Urothelium cell line (cell line): ENCODE results near the gene SPECC1L.
"Not testable (repeated sequence)": the region's sequence is repeated elsewhere in the genome, so short reads cannot be mapped to it uniquely, and the experiment has no call there.

Source experiments
- DNase-seq: peaks from one replicate; pipeline ENCODE4 v3.0.0; 2011; ENCODE audit warnings: low spot score, mixed read lengths
- FAIRE-seq: peaks from 2 replicates; lab custom pipeline; 2011; peaks lifted over from hg19 to GRCh38; lab: Jason Lieb, UNC

The SPECC1L gene, protein sequence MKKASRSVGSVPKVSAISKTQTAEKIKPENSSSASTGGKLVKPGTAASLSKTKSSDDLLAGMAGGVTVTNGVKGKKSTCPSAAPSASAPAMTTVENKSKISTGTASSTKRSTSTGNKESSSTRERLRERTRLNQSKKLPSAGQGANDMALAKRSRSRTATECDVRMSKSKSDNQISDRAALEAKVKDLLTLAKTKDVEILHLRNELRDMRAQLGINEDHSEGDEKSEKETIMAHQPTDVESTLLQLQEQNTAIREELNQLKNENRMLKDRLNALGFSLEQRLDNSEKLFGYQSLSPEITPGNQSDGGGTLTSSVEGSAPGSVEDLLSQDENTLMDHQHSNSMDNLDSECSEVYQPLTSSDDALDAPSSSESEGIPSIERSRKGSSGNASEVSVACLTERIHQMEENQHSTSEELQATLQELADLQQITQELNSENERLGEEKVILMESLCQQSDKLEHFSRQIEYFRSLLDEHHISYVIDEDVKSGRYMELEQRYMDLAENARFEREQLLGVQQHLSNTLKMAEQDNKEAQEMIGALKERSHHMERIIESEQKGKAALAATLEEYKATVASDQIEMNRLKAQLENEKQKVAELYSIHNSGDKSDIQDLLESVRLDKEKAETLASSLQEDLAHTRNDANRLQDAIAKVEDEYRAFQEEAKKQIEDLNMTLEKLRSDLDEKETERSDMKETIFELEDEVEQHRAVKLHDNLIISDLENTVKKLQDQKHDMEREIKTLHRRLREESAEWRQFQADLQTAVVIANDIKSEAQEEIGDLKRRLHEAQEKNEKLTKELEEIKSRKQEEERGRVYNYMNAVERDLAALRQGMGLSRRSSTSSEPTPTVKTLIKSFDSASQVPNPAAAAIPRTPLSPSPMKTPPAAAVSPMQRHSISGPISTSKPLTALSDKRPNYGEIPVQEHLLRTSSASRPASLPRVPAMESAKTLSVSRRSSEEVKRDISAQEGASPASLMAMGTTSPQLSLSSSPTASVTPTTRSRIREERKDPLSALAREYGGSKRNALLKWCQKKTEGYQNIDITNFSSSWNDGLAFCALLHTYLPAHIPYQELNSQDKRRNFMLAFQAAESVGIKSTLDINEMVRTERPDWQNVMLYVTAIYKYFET

DNA sequence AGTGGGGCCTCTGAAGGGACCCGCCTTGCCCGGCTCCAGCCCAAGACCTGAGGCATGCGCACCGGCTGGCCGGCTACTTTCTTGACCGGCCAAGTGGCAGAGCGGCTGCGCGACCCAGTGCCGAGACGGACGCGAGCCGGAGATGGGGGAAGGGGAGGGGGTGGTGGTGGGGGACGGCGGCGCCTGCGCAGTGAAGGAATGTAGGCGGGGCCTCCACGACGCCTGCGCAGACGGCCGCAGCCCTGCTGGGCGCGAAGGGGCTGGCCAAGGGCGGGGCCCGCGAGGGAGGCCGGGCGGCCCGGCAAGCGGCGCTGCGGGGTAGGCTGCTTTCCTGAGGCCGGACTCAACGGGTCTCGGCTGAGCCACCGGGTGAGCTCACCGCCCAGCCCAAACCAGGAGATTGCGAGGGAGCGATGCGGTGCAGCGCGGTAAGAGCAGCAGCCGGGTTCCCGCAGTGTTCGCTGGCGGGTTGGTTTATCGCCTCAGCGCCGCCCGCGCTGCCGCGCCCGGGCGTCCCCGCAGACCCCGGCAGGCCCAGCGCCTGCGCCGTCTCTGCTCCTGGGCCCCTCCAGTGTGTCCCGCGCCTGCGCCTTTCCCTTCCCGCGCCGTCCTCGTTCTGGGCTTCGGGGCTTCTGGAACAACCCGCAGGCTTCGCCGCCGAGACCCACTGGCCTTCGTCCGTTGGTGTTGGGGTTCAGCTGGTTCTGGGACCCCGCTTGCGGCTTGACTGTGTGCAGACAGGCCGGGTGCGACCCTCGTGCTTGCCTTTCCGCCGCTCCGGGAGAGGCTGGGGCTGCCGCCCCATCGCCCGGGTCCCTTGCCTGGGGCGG, at the start of gene SPECC1L:
Gene SPECC1L, plus strand, starts transcription at position 276 of the 830 bp plus-strand sequence. CDS start 31,401 bp downstream, outside the sequence.
- DNase-seq: peak; percentile 99
- peak; percentile 93 for FAIRE-seq

DNA sequence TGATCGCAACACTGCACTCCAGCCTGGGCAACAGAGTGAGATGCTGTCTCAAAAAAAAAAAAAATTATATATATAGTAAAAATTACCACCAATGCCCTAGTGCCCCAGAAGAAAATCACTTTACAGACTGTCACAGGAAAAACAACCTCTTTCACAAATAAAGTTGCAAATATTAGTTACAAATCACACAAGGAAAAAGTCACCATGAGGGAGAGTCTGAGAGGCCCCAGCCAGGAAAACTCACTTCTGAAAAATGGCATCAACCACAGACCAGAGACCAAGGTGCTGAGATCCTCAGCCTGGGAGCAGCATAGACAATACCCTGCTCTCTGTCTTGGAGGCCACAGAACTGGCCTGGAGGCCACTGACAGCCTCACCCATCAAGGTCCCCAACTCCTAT, 46.2 kb upstream of the SPECC1L start:
- no peak for FAIRE-seq
- no peak for DNase-seq

DNA sequence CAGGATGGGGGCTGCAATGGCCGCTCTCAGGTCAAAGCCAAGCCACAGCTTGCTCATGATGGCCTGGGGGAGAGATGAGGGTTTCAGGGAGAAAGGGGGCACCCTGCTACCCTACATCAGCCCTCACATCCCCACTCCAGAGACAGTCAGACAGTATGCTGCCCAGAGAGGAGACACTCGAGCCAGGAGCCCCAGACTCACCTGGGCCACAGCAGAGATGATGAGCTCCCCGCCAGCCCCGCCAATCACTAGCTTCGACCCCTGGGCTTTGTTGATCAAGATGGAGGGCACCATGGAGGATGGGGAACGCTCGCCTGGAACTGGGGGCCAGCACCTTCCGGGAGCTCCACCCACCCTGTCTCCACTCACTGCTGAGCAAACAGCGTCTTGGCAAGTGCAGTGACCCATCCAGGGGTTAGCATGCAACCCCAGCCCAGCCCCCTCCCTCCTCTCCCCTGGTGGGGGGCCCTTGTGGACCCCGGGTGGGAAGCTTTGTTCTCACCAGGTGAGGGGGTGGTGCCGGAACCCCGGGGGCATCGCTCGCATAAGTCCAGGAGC, 45.5 kb upstream of the SPECC1L start:
- DNase-seq (no peak), FAIRE-seq (no peak)

DNA sequence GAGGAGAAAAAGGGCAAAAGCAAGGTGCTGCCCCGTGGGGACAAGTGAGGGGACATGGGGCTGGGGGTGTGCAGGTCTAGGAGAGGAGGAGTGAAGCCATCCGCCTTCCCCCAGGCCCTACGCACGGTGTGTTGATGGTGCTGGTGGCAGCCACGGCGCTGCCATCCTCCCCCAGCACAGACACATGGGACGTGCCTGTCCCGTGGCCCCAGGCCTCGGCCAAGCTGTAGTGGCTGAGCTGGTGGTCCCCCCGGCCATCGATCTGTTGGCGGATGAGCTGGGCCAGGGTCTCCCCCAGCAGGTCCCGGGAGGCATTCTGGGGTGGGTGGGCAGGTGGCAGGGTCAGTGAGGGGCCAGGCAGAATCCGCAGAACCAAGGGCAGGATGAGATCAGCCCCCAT, 44.7 kb upstream of the SPECC1L start:
- DNase-seq (no peak), FAIRE-seq (peak; percentile 88)

DNA sequence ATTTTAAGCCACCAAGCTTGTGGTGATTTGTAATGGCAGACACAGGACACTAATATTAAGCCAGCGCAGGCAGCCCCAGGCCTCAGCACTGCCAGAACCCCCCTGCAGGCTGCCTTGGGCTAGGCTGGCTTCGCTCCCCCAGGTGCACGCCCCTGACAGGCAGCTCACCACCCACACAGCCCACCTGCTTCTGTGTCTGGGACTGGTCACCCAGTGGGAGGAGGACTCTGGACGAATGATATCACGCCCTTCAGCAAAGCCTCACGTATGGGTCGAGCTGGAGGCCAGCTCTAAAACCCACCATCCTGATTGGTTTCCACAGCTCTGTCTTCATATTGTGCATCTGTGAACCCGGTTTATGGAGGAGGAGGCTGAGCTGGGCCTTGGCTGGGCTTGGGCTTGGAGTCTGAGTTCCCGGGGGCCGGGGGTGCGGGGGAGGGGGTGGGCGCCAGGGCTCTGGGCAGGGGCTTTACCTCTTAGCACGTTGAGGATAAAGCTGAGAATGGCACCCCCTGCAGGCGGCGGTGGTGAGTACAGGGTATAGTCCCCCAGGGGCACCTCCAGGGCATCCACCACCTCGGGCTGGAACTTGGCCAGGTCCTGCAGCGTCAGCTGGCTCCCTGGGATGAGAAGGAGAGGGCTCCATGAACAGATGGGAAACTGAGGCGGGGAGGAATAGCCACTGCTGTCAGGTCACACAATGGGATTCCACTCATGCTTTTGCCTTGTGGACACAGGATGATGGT, 39.5 kb upstream of the SPECC1L start:
- DNase-seq (no peak), FAIRE-seq (peak; percentile 81)

DNA sequence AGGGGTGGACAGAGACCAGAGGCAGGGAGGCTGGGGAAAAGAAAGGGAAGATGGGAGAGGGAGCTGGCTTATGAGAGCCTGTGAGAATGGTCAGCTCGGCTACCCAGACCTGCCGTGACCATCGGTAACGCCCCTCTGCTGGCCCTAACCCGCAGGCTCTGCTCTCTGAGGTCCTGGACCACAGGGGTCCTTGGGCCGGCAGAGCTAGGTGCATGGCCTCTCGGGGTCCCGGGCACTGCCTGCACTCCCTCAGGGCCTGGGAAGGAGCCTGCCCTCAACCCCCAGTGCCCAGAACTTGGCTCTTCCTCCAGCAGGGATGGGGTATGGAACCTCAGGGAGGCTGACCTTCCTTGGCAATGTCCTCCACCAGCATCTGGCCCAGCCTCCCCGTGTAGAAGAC, 38.9 kb upstream of the SPECC1L start:
- no peak for FAIRE-seq
- DNase-seq: no peak

DNA sequence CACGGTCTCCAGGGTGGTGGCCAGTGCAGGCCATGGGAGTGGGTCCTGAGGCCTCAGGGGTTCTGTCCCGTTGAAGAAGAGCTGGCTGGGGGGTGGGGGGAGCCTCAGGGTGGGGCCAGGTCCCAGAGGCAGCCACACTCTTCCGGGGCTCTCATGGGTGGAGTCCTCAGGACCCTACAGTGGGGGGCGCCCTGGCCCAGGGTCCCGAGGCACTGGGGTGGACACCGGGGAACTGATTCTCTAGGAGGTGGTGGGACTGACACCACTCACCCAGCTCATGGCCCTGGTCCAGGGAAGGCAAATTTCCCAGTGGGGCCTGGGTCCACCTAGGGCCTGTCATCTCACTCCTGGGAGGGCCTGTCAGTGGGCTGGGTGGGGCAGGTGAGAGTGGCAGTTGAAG, 38.5 kb upstream of the SPECC1L start:
- FAIRE-seq: no peak
- DNase-seq: no peak

DNA sequence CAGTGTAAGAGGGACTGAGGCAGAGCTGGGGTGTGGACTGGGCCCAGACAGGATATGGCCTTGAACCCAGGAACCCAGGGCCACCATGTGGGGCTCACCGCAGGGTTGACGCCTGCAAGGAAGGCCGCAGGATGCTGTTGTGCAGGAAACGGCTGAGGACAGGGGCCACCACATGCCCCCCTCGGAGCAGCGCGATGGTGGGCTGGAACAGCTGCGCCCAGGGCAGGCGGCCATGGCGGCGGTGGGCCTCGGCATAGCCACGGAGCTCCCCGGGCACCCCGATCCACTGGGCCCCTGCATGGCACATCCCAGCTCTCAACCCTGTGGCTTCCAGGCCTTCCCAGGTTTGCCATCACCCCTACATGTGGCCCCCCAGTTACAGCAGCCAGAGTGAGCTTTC, 37.9 kb upstream of the SPECC1L start:
- no peak for FAIRE-seq
- no peak for DNase-seq

DNA sequence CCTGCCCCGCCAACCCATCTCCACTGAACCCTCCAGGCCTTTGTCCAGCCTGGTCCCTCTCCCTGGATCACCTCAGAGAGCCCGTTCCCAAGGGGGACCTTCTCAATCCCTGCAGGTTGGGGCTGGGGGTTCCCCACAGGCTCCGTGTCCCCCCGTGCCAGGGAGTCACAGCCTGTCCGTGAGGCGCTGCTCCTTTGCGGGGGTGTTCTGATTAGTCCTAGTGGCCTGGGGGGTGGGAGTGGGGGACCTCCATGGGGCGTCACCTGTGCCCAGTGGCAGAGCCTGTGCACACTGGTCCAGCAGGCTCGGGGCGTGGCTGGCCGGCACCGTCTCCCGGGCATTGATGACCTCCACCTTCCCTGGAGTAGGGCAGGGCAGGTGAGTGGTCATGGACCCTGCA, 37.4 kb upstream of the SPECC1L start:
- no peak for DNase-seq

DNA sequence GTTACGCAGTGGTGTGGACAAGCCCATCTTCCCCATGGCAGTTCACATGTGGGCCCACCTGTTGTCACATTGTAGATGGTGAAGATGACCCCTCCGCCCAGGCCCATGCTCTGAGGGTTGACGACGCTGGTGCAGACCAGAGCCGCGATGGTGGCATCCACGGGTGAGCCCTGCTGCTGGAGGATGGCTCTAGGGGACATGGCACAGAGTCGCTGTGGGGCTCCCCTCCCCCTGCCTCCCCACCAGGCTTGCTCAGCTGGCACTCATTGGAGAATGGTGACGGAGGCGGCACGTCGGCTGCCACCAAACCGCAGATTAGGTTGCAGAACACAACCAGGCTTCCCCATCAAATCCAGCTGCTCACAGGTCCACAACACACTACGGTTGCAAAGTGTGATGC, 36.8 kb upstream of the SPECC1L start:
- no peak for DNase-seq
- no peak for FAIRE-seq

More for the DNA sequence above, 37.4 kb upstream of the SPECC1L start:
- no peak for FAIRE-seq

DNA sequence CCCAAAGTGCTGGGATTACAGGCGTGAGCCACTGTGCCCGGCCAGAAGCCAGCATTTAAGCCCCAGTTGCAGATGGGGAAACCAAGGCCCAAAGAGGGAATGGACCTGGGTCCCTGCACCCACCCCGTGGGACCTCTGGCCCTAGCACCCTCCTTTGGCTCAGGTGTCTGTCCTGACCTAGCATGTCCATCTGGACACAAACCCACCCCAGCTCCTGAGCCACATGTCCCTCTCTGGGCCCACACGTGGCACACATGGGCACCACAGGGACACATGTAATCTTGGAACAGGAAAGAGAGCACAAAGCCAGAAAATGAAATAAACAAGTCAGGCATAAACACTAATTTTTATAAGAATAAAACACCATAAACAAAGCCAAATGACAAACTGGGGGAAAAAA, 35.3 kb upstream of the SPECC1L start:
- DNase-seq (no peak), FAIRE-seq (no peak)

DNA sequence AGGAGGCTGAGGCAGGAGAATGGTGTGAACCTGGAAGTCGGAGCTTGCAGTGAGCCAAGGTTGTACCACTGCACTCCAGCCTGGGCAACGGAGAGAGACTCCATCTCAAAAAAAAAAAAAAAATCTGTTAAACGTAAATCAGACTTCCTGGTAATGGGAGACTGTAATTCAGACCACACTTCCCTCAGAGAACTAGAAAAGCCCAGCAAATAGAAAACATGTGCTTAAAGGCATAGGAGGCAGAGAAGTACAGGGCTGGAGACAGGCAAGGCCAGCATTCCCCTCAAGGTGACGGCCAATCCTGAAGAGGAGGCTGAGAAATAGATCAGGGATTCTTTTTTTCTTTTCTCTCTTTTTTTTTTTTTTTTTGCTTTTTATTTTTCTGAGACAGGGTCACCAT, 34.0 kb upstream of the SPECC1L start:
- DNase-seq: no peak
- no peak for FAIRE-seq

DNA sequence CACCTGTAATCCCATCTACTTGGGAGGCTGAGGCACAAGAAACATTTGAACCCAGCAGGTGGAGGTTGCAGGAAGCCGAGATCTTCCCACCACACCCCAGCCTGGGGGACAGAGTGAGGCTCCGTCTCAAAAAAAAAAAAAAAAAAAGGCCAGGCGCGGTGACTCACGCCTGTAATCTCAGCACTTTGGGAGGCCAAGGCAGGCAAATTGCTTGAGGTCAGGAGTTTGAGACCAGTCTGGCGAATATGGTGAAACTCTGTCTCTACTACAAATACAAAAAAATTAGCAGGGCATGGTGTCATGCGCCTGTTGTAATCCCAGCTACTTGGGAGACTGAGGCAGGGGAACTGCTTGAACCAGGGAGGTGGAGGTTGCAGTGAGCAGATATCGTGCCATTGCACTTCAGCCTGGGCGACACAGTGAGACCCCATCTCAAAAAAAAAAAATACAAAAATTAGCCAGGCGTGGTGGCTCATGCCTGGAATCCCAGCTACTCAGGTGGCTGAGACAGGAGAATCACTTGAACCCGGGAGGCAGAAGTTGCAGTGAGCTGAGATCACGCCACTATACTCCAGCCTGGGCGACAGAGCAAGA, 32.4 kb upstream of the SPECC1L start:
- DNase-seq, FAIRE-seq: not testable (repeated sequence)

DNA sequence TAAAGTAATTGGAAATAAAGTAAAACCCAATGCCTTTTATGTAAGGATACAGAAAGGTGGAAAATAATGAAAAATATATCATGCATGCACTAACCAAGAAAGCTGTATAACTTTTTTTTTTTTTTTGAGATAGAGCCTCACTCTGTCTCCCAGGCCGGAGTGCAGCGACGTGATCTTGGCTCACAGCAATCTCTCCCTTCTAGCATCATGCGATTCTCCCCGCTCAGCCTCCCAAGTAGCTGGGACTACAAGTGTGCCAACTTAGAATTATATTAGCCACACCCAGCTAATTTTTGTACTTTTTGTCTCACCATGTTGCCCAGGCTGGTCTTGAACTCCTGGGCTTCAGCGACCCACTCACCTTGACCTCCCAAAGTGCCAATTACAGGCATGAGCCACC, 30.2 kb upstream of the SPECC1L start:
- DNase-seq (no peak), FAIRE-seq (no peak)

DNA sequence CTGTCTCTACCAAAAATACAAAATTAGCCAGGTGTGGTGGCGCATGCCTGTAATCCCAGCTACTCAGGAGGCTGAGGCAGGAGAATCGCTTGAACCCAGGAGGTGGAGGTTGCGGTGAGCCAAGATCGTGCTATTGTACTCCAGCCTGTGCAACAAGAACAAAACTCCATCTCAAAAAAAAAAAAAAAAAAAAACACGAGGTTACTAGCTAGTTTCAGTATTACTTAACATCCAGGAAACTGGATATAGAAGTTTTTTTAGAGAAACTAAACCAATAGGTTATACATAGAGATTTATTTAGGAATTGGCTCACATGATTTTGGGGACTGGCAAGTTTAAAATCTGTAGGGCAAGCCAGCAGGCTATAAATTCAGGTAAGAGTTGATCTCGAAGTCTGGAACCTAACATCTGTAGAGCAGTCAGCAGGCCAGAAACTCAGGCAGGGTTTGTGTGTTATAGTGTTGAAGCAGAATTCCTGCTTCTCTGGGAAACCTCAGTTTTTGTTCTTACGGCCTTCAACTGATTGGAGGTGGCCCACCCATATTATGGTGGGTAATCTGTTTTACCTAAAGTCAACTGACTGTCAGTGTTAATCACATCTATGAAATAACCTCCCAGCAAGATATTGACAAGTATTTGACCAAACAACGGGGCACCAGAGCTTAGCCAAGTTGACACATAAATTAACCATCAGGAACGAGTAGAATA, 29.5 kb upstream of the SPECC1L start:
- FAIRE-seq, DNase-seq: not testable (repeated sequence)

DNA sequence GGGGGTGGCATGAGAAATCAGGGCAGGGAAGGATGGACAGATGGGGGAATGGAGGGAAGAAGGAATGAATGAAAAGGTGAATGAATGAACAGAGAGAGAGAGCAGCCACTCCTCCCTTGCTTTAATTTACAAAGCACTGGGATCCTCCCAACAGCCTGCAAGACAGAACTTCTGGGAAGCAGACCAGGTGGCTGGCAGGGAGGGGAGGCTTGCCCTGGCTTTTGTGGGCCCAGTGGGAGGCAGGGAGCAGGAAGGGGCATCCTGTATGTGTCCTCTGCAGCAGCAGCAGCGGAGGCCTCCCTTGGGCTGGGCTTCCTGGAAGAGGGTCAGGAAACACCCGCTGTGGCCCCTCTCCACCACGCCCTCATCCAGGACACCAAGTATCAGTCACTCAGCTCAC, 27.2 kb upstream of the SPECC1L start:
- not testable (repeated sequence) for FAIRE-seq, DNase-seq

DNA sequence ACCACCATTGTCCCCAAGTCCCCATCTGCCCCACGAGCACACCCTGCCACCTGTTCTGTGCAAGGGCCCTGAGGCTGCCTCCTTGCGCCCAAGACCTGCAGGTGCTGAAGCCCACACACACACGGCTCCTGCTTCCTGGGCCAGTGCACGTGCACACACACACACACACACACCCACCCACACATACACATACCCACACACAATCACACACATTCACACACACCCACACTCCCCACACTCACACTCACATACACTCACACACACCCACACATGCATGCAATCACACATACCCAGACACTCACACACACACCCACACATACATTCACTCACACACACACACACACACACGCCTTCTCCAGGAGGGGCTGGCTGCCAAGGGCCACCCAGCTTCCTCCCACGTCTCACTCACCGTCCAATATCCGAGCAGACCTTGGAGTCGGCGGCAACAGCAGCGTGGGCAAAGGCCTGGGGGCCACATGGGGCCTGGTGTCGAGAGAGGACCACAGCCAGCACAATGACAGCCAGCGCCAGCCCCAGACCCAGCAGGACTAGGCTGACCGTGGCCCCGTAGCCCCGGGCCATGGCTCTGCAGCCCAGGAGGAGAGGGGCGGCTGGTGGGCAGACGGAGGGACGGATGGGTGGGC, 26.4 kb upstream of the SPECC1L start:
- FAIRE-seq: peak; percentile 92
- DNase-seq: peak; percentile 6

DNA sequence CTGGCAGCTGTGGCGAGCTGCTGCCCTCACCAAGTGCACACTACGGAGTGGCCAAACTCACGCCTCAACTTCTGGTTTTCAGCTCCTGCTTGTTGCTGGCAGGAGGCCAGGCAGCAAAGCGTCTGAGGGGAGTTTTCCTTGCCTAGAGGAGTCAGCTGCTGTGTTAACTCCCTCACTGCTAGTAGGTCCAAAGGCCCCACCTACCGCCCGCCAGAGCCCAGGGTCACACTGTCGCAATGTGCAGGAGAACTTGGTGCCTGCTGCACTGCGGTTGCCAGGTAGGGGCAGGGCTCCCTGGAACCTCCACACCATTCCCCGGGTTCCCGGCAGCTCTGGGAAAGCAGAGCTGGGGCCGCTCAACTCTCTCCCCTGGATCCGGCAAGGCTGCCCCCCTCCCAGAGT, 25.6 kb upstream of the SPECC1L start, which contains the start of gene GGT5:
Gene GGT5, minus strand, starts transcription at position 53 of the 402 bp plus-strand sequence. CDS start 357 bp downstream, outside the sequence.
- DNase-seq, FAIRE-seq: not testable (repeated sequence)
